Fibroblast of lung (primary cell): ENCODE data around the gene FBXW11.

Source experiments
- EZH2 ChIP-seq: IDR thresholded peaks from 2 replicates; pipeline ENCODE4 v1.5.1; 2012; ENCODE audit warnings: low read length, control low read depth, mild to moderate bottlenecking; ENCODE audit errors: missing control alignments
- TF ChIP-seq, protein P1 (sequence below), 2 donors: IDR thresholded peaks in 1 of 2; conservative IDR thresholded peaks in 1 of 2; 1 replicate in 1 of 2; 2 replicates in 1 of 2; pipeline ENCODE4 v1.5.1; 2011 to 2012; ENCODE audit warnings: low read length in 2 of 2, control low read depth in 1 of 2, inconsistent platforms in 1 of 2, low read depth in 1 of 2, mild to moderate bottlenecking in 1 of 2

DNA sequence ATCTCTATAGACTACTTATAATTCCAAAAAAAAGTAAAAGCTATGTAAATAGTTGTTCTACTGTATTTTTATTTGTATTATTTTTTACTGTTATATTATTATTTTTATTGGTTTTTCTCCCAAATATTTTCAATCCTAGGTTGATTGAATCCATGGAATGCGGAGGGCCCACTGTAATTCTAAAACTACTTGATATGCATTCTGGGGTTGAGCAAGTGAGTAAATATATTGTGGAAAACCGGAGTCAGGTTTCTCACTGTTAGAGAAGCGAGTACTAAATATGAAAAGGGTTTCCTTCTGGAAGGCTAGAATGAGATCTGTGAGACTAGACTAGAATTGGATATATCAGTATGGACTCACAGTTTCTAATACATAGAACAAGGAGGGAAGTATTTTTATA is 66.5 kb downstream of the FBXW11 start:
- TF ChIP-seq, protein P1, sequence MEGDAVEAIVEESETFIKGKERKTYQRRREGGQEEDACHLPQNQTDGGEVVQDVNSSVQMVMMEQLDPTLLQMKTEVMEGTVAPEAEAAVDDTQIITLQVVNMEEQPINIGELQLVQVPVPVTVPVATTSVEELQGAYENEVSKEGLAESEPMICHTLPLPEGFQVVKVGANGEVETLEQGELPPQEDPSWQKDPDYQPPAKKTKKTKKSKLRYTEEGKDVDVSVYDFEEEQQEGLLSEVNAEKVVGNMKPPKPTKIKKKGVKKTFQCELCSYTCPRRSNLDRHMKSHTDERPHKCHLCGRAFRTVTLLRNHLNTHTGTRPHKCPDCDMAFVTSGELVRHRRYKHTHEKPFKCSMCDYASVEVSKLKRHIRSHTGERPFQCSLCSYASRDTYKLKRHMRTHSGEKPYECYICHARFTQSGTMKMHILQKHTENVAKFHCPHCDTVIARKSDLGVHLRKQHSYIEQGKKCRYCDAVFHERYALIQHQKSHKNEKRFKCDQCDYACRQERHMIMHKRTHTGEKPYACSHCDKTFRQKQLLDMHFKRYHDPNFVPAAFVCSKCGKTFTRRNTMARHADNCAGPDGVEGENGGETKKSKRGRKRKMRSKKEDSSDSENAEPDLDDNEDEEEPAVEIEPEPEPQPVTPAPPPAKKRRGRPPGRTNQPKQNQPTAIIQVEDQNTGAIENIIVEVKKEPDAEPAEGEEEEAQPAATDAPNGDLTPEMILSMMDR (conservative IDR thresholded peaks at IDR 0.05 in 1 of 2, IDR thresholded peaks at IDR 0.05 in 1 of 2; ENCODE audit: low read depth in 1 of 2, low read length in 2 of 2), result no peak
- TF ChIP-seq EZH2, result no peak
